ENCODE results near the gene TEX101. TPM values are rescaled to one million over a fixed set of nuclear protein-coding genes. Genes with fewer than 3 reads are reported as not detected.
"Not testable (repeated sequence)": the region's sequence is repeated elsewhere in the genome, so short reads cannot be mapped to it uniquely, and the experiment has no call there.

Gene TEX101
- not detected for polyA plus RNA-seq (ENCODE audit: insufficient read length)
- long read RNA-seq, donor 1: 0 reads
- long read RNA-seq, donor 2: 0 reads
- long read RNA-seq, donor 3: 0 reads
- long read RNA-seq, donor 4: 0 reads
- long read RNA-seq, donor 5: 0 reads
- long read RNA-seq, donor 6: 0 reads
- long read RNA-seq, donor 7: 0 reads
- long read RNA-seq, donor 8: 0 reads

GRCh38 chr19:43414554-43414953 lies at the start of gene TEX101:
TEX101 (plus strand) TSS chr19:43414890; CDS start chr19:43415920, 1,030 bp downstream.
- DNase-seq: no peak

- not testable (repeated sequence) for DNase-seq
Observed at GRCh38 chr19:43365677-43366076, 49.0 kb upstream of the TEX101 start.

GRCh38 chr19:43367822-43368221 lies 46.9 kb upstream of the TEX101 start:
- DNase-seq: no peak

GRCh38 chr19:43368897-43369296 lies 45.8 kb upstream of the TEX101 start:
- DNase-seq: not testable (repeated sequence)

GRCh38 chr19:43371909-43372308 lies 42.8 kb upstream of the TEX101 start:
- no peak for DNase-seq

- DNase-seq: no peak
Observed at GRCh38 chr19:43372462-43372861, 42.2 kb upstream of the TEX101 start.

DNA sequence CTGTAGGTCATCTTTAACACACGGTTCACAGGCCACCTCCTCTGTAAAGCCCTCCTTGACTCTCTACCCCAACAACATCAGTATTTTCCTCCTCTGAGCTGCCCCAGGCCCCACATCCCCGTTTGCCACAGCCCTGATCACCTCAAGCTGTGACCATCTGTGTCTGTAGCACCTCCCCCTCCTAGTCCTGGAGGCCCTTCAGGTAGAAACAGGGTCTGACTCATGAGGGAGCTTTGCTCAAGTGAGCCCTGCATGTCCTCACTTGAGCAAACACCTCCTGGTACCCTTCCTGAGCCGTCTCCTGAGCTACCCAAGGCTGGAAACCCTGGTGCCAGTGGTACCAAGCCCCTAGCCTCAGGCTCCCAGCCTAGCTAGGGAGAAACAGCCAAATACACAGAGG lies 37.1 kb upstream of the TEX101 start:
- not testable (repeated sequence) for DNase-seq

DNA sequence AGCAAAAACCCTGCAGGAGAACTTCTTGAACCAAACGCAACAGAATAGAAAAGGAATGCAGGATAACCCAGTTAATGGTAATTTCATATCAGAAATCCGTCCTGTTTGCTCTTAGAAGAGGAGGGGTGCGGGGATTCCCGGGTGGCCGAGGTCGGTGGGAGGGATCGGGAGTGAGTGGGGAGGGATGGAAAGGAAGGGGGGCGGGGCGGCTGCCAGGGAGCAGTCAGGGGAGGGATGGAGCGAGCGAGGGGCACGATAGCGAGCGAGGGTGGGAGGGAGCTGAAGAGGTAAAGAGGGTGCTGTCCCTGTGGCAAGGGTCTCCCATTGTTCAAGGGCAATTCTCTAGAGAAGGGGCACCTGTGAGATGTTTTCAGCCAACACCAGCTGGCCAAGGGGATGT lies 34.7 kb upstream of the TEX101 start:
- DNase-seq: no peak

- no peak for DNase-seq
Observed at GRCh38 chr19:43380771-43381386, 33.8 kb upstream of the TEX101 start.

DNA sequence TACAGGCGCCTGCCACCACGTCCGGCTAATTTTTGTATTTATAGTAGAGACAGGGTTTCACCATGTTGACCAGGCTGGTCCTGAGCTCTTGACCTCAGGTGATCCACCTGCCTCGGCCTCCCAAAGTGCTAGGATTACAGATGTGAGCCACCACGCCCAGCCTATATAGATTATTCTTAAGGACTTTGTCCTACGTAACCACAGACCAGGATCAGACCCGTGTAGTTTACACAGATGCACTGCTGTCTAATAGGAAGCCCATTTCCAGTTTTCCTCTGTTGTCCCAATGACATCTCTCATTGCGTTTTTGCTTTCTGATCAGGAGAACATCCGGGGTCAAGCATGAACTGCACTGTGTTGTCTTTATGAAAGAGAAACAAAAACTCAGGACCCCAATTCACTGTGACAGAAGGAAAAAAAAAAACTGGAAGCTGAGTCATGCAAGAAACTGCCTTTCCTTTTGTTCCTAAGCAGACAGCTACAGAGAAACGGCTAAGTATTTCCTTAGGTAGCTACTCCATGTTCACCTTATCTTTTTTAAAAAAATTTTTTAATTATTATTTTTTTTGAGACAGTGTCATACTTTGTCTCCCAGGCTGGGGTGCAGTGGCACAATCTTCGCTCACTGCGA lies 32.0 kb upstream of the TEX101 start:
- not testable (repeated sequence) for DNase-seq

DNA sequence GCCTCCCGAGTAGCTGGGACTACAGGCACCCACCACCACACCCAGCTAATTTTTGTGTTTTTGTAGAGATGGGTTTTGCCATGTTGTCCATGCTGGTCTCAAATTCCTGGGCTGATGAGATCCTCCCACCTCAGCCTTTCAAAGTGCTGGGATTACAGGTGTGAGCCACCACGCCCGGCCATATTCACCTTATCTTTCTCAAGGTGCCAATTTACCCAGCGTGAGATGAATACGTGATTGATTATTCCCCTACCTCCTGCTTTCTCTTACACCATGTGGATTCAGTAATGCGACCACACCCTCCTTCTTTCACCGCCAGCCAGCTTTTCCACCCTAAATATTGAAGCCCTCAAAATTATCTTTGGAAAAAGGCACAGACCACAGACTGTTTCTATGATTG lies 31.4 kb upstream of the TEX101 start:
- DNase-seq: not testable (repeated sequence)

GRCh38 chr19:43383759-43384158 lies 30.9 kb upstream of the TEX101 start:
- not testable (repeated sequence) for DNase-seq

DNA sequence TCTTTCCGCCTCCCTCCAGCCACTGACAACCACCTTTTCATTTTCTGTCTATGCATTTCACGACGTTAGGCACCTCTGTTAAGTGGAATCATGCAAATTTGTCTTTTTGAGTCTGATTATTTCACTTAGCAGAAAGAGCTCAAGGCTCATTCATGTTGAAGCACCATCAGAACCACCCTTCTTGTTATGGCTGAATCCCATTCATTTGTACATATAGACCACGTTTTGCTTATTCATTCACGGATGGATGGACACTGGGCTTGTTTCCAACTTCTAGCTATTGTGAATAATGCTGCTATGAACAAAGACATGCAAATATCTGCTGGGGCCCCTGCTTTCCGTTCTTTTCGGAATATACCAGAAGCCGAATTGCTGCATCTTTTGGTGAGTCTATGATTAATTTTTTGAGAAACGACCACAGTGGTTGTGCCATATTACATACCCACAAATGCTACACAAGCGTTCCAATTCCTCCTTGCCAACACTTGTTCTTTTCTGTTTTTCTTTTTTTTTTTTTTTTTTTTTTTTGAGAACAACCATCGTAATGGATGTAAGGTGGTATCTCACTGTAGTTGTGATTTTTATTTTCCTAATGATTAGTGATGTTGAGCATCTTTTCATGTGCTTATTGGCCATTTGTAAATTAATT lies 23.7 kb upstream of the TEX101 start:
- peak; percentile 12 for DNase-seq

DNA sequence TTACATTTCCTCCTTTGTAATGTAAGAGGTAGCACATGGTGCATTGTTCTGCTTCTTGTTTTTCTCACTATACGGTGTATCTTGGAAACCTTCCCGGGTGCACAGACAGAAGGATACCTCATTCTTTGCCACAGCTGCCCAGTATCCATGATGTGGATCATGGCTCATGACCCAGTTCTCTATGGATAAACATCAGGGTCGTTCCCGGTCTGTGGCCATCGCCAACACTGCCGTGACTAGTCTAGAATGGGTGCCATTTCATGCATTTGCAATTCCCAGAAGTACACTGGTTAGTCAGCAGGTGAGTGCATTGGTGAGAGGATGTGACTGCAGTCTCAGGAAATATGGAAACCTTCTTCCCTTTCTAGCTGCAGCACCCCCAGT lies 23.1 kb upstream of the TEX101 start:
- DNase-seq: not testable (repeated sequence)

DNA sequence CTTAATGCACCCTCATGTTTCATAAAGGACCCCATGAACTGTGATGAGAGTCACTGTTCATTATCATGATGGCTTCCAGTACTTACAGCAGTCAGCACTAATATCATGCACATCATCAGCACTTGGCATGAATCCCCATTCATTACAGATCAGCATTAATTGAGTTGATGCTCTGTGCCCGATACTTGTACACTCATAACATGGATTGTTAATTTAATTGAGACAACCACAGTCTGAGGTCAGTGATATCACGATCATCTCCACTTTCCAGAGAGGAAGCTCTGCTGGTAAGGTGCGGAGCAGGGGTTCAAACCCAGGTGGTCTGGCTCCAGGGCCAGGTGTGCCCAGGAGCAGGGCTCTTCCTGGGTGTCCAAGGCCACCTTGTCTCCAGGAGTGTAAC lies 21.2 kb upstream of the TEX101 start:
- DNase-seq: not testable (repeated sequence)

- DNase-seq: no peak
Observed at GRCh38 chr19:43395561-43395960, 19.1 kb upstream of the TEX101 start.

GRCh38 chr19:43406297-43406696 lies 8.4 kb upstream of the TEX101 start:
- DNase-seq: no peak

DNA sequence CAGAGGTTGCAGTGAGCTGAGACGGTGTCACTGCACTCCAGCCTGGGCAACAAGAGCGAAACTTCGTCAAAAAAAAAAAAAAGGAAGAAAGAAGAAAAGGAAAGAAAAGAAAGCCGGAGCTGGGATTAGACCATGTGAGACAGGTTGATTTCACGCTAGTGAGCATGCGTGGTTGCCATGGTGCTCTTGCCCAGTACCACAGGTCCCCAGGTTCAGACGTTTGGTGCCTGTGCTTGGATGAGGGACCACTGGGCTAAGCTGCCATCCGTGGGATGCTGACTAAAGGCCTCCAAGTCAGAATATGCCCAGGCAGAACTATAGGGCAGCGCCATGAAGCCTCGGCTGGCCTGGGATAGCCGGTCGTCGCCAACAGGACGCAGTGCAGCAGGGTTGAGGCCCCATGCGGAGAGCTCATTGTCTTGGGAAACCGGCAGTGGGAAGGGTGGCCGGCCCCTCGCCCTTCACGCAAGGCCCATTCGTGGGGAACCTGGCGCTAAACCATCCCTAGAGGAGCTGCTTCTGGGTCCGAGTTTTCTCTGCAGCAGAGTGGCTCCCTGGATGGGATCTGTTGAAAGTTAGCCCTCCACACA lies 7.2 kb upstream of the TEX101 start:
- DNase-seq: no peak

GRCh38 chr19:43408043-43408442 lies 6.6 kb upstream of the TEX101 start:
- no peak for DNase-seq

GRCh38 chr19:43409415-43409814 lies 5.3 kb upstream of the TEX101 start:
- no peak for DNase-seq

- DNase-seq: no peak
Observed at GRCh38 chr19:43412441-43412840, 2.2 kb upstream of the TEX101 start.

- DNase-seq: no peak
Observed at GRCh38 chr19:43416951-43417623, 2.4 kb downstream of the TEX101 start.

Data from left kidney (tissue), 8 donors.